ENCODE data around the gene UPK2. TPM values are rescaled to one million over a fixed set of nuclear protein-coding genes. Genes with fewer than 3 reads are reported as not detected.

The UPK2 gene
- polyA plus RNA-seq, 6 donors from 2014 or later = 0.33 to 0.43 (median 0.35) TPM; not detected in 3

GRCh38 chr11:118913411-118914125, 42.5 kb upstream of the UPK2 start:
- H3K9me3 Mint-ChIP-seq = no peaks in the 10 kb centered on the region
- ATAC-seq (ENCODE audit: low read depth in 2 of 2) = peak in 1 of 2 donors; percentile 4
- no peaks in the 10 kb centered on the region for H3K27me3 Mint-ChIP-seq
- H3K36me3 Mint-ChIP-seq = no peaks in the 10 kb centered on the region
- H3K4me1 Mint-ChIP-seq = peaks cover 66 to 87% (median 79%) of the 10 kb centered on the region in 3 donors
- H3K4me3 Mint-ChIP-seq = peak overlapping the region; percentile 67 to 88 (median 82)
- no peak for DNase-seq
- H3K27ac Mint-ChIP-seq = peak overlapping the region; percentile 80 to 99 (median 94)

DNA sequence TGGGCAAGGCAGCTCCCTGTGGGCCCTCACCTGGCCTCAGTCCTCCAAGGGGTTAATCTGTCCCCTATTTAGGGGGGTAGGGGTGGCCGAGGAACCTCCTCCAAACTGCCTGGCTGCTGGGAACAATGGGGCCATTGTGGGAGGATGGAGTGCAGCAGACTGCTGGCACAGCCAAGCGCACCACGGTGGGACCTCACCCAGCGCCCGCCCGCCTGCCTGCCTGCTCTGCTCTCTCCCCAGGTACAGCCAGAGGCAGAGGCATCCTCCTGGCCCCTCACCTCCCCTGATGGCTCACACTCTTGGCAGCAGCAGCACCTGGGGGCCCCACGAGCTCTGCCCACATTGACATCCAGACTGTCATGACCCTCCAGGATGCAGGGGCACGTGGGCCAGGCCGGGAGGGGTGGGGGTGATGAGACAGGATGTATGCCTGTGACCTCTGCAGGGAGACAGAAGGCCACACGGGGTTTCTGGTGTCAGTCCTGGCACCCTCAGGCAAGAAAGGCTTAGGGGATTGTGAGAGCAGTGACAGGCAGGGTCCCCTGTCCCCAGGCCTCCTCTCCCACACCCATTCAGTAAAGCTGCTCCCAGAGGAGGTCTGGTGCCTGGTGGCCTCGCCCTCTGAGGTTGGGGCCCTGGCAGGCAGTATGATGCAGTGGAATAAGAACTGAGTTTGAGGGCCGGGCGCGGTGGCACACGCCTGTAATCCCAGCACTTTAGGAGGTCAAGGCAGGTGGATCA, 41.8 kb upstream of the UPK2 start:
- DNase-seq (peak; percentile 78), ATAC-seq (ENCODE audit: low read depth in 2 of 2) (peak; percentile 51 to 58)
- no peaks in the 10 kb centered on the region for H3K36me3 Mint-ChIP-seq
- H3K9me3 Mint-ChIP-seq = no peaks in the 10 kb centered on the region
- peaks cover 68 to 89% (median 79%) of the 10 kb centered on the region in 3 donors for H3K4me1 Mint-ChIP-seq
- H3K4me3 Mint-ChIP-seq = peak overlapping the region; percentile 67 to 88 (median 82)
- H3K27ac Mint-ChIP-seq = peak overlapping the region; percentile 90 to 99 (median 98)
- H3K27me3 Mint-ChIP-seq = no peaks in the 10 kb centered on the region

DNA sequence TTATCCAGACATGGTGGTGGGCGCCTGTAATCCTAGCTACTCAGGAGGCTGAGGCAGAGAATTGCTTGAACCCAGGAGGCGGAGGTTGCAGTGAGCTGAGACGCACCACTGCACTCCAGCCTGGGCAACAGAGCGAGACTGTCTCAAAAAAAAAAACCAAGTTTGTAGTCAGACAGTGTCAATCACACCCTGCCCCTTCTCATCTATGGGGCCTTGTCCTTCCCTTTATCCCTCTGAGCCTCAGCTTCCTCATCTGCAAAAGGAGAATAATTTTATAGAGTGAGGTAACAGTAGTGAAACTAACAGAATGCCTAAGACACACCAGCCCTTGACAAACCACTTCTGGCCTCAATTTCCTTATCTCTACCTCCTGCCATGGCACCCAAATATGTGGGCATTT, 41.1 kb upstream of the UPK2 start:
- Mint-ChIP-seq H3K27ac (peak overlapping the region; percentile 90 to 99 (median 98)), H3K9me3 (no peaks in the 10 kb centered on the region), H3K27me3 (no peaks in the 10 kb centered on the region), H3K36me3 (no peaks in the 10 kb centered on the region), H3K4me1 (peaks cover 71 to 95% (median 82%) of the 10 kb centered on the region in 3 donors), H3K4me3 (peak overlapping the region; percentile 67 to 88 (median 82))
- peak; percentile 50 to 53 for ATAC-seq (ENCODE audit: low read depth in 2 of 2)
- DNase-seq = peak; percentile 56

GRCh38 chr11:118915396-118915795, 40.7 kb upstream of the UPK2 start:
- Mint-ChIP-seq H3K4me3 (peak overlapping the region in 7 of 8 donors; percentile 67 to 87 (median 79)), H3K9me3 (no peaks in the 10 kb centered on the region), H3K4me1 (peaks cover 75 to 99% (median 86%) of the 10 kb centered on the region in 3 donors), H3K27ac (peak overlapping the region; percentile 90 to 99 (median 98)), H3K36me3 (no peaks in the 10 kb centered on the region), H3K27me3 (no peaks in the 10 kb centered on the region)
- ATAC-seq (ENCODE audit: low read depth in 2 of 2) (no peak), DNase-seq (no peak)

GRCh38 chr11:118915941-118916841, 39.9 kb upstream of the UPK2 start:
- ATAC-seq (ENCODE audit: low read depth in 2 of 2) (no peak), DNase-seq (no peak)
- Mint-ChIP-seq H3K4me3 (peak overlapping the region; percentile 2 to 87 (median 78)), H3K36me3 (no peaks in the 10 kb centered on the region), H3K27me3 (no peaks in the 10 kb centered on the region), H3K27ac (peak overlapping the region; percentile 90 to 99 (median 98)), H3K9me3 (no peaks in the 10 kb centered on the region), H3K4me1 (peaks cover 79 to 99% (median 94%) of the 10 kb centered on the region in 3 donors)

DNA sequence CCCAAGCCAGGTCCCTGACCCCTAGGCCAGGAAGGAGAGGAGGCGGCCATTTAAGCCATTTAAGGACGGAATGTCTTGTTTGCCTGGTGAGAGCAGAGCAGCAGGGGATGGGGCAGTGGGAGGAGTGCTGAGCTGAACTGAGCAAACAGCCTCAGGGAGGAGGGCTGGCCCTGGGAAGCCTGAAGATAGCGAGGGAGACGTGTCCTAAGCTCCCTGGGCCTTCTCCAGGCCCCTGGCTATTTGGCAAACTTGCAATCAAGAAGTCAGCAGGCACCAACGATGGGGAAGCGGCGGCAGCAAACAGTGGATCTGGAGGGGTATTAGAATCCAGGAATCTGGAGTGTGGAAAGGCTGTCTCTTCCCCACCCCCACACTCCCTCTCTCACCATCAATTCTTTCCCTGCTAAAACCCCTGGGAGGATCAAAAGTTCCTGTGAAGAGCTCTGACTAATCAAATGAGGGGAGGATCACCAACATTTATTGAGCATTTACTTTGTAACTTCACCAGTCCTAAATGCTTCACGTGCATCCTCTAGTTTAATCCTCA, 39.2 kb upstream of the UPK2 start:
- Mint-ChIP-seq H3K4me1 (peaks cover 76 to 98% (median 91%) of the 10 kb centered on the region in 3 donors), H3K27ac (peak overlapping the region; percentile 81 to 91 (median 88)), H3K36me3 (no peaks in the 10 kb centered on the region), H3K4me3 (peak overlapping the region in 6 of 8 donors; percentile 15 to 83 (median 42)), H3K27me3 (no peaks in the 10 kb centered on the region), H3K9me3 (no peaks in the 10 kb centered on the region)
- ATAC-seq (ENCODE audit: low read depth in 2 of 2) (no peak), DNase-seq (no peak)

DNA sequence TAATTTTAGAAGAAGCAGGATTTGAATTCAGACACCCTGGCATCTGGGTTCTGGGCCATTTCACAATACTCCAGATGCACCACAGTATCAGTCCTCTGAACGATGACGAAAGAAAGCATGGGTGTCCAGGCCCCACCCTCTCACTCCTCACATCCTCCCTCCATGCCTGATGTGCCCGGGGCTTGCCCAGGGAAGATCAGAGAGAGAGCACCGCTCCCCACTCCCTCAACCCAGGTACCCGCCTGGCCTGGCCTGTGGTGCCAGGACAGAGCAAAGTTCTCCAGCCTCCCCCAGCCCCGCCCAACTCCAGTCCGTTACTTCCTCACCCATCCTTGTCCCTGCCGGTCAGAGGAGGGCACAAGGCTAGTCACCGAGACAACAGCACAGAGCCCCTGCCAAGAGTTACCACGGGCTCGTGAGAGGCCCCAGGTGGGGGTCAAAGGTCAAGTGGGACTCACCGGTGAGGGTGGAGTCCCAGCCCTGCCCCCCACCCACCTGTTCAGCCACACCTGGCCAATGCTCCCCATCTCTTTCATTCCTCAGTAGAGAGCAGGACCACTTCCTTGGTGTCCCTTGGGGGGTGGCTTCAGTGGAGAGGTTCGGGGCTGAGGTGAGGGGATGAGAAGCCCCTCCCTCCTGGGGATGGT, 38.5 kb upstream of the UPK2 start:
- peak overlapping the region in 7 of 8 donors; percentile 35 to 83 (median 60) for H3K4me3 Mint-ChIP-seq
- H3K27ac Mint-ChIP-seq = peak overlapping the region; percentile 81 to 92 (median 90)
- no peak for ATAC-seq (ENCODE audit: low read depth in 2 of 2)
- H3K4me1 Mint-ChIP-seq = peaks cover 73 to 91% (median 84%) of the 10 kb centered on the region in 3 donors
- DNase-seq = no peak
- no peaks in the 10 kb centered on the region for H3K27me3 Mint-ChIP-seq
- no peaks in the 10 kb centered on the region for H3K9me3 Mint-ChIP-seq
- no peaks in the 10 kb centered on the region for H3K36me3 Mint-ChIP-seq

DNA sequence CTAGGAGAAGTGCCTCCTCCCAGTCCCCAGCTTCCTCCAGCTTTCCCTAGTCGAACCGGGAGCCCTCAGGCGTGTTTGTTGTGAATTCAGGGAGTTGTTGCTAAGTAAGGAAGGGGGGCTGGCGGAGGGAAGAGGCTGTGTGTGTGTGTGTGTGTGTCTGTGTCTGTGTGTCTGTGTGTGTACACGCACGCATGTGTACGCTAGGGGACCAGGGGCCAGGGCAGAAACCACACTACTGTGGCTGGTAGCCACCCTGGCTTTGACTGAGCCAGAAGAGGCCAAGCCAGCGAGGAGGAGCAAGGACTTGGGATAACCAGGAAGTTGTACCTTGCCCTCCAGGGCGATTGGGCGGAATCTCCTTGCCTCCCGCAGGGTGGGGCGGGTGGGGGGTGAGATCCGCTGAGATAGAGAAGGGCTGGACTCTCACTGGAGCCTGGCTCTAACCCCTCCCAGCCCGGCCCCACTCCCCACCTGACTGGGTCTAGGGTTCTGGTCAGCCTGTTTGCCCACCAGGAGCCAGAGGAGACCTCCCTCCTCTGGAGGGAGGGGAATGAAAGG, 37.9 kb upstream of the UPK2 start:
- Mint-ChIP-seq H3K27ac (peak overlapping the region in 5 of 6 donors; percentile 76 to 92 (median 90)), H3K27me3 (no peaks in the 10 kb centered on the region), H3K36me3 (no peaks in the 10 kb centered on the region), H3K4me1 (peaks cover 78 to 91% (median 82%) of the 10 kb centered on the region in 3 donors), H3K4me3 (peak overlapping the region in 5 of 8 donors; percentile 12 to 83 (median 60)), H3K9me3 (no peaks in the 10 kb centered on the region)
- ATAC-seq (ENCODE audit: low read depth in 2 of 2) (no peak), DNase-seq (no peak)

- Mint-ChIP-seq H3K36me3 (no peaks in the 10 kb centered on the region), H3K4me1 (peaks cover 81 to 92% (median 83%) of the 10 kb centered on the region in 3 donors), H3K4me3 (peak overlapping the region in 6 of 8 donors; percentile 7 to 70 (median 48)), H3K27ac (peak overlapping the region in 5 of 6 donors; percentile 69 to 90 (median 83)), H3K27me3 (no peaks in the 10 kb centered on the region), H3K9me3 (no peaks in the 10 kb centered on the region)
- no peak for DNase-seq
- no peak for ATAC-seq (ENCODE audit: low read depth in 2 of 2)
These were observed 37.3 kb upstream of the UPK2 start for GRCh38 chr11:118918686-118919280.

DNA sequence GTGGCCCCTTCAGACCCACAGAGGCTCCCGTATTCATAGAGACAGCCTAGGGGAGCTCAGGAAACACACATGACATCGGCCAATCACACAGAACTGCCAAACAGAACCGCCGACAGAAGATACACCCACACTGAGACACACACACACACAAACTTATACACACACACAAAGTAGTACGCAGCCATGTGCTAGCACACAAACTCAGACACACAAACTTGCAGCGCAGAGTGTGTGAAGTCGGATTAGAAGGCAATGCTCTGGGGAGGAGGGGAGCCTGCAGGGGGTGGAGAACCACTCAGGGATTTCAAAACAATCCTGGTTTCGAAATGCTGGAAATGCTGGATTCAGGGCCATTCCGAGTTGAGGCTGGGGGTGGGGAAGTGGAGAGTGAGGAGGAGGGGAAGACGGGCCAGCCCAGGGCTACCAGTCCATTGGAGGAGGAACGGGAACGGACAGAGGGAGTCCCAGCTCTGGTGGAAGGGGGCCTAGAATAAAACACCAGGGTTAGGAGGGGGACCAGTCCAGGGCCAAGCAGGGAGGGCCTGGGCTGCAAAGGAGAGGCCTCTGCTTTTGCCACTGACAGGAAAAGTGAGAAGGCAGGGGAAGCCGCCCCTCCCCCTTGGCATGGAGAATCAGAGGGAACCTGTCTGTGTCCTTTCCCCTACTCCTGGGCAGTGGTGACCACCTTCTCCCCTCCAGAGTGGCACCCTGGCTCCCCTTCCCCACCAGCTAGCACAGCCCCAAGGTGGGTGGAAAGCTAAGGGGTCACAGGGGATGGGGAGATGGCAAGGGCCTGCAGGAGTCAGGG, 34.8 kb upstream of the UPK2 start:
- DNase-seq (no peak), ATAC-seq (ENCODE audit: low read depth in 2 of 2) (no peak)
- H3K4me1 Mint-ChIP-seq = peaks cover 72 to 87% (median 77%) of the 10 kb centered on the region in 3 donors
- H3K4me3 Mint-ChIP-seq = peak overlapping the region in 7 of 8 donors; percentile 30 to 72 (median 67)
- H3K27ac Mint-ChIP-seq = peak overlapping the region in 4 of 6 donors; percentile 65 to 90 (median 78)
- peaks cover 0 to 3% (median 2%) of the 10 kb centered on the region in 3 donors for H3K27me3 Mint-ChIP-seq
- H3K36me3 Mint-ChIP-seq = peaks cover 0 to 7% of the 10 kb centered on the region in 2 donors
- peaks cover 0 to 2% (median under 1%) of the 10 kb centered on the region in 7 donors for H3K9me3 Mint-ChIP-seq
